GM18873 (cell line): ENCODE data around the gene CADM2.

Experiments
- ATAC-seq: cut with Tn5 transposase; IDR thresholded peaks from one replicate; pipeline ENCODE4 v1.9.1; 2021; ENCODE audit warnings: mild to moderate bottlenecking, moderate library complexity, moderate number of reproducible peaks; ENCODE audit not compliant: unreplicated experiment, low FRiP score

CADM2 gene

GRCh38 chr3:85298032-85298431 lies 339.2 kb downstream of the CADM2 start:
- no peak for ATAC-seq

- no peak for ATAC-seq
These were observed 344.4 kb downstream of the CADM2 start for GRCh38 chr3:85303156-85303555.

- no peak for ATAC-seq
These were observed 345.7 kb downstream of the CADM2 start for GRCh38 chr3:85304360-85304964.

GRCh38 chr3:85312331-85312730 lies 353.5 kb downstream of the CADM2 start:
- no peak for ATAC-seq

GRCh38 chr3:85313380-85313779 lies 354.6 kb downstream of the CADM2 start:
- no peak for ATAC-seq

GRCh38 chr3:85316252-85316651 lies 357.5 kb downstream of the CADM2 start:
- no peak for ATAC-seq

- no peak for ATAC-seq
These were observed 363.1 kb downstream of the CADM2 start for GRCh38 chr3:85321892-85322291.

- no peak for ATAC-seq
These were observed 371.3 kb downstream of the CADM2 start for GRCh38 chr3:85330071-85330470.

GRCh38 chr3:85337895-85338294 lies 379.1 kb downstream of the CADM2 start:
- ATAC-seq, result no peak

GRCh38 chr3:85342915-85343314 lies 384.1 kb downstream of the CADM2 start:
- no peak for ATAC-seq

GRCh38 chr3:85355572-85355971 lies 396.8 kb downstream of the CADM2 start:
- no peak for ATAC-seq

GRCh38 chr3:85360742-85361387 lies 402.1 kb downstream of the CADM2 start:
- no peak for ATAC-seq

GRCh38 chr3:85364296-85364909 lies 405.6 kb downstream of the CADM2 start:
- ATAC-seq, result no peak

- no peak for ATAC-seq
These were observed 411.6 kb downstream of the CADM2 start for GRCh38 chr3:85370341-85370740.

- ATAC-seq, result no peak
These were observed 417.3 kb downstream of the CADM2 start for GRCh38 chr3:85376131-85376530.

GRCh38 chr3:85377115-85377514 lies 418.3 kb downstream of the CADM2 start:
- ATAC-seq, result no peak

- no peak for ATAC-seq
These were observed 425.6 kb downstream of the CADM2 start for GRCh38 chr3:85384372-85384771.

- no peak for ATAC-seq
These were observed 429.2 kb downstream of the CADM2 start for GRCh38 chr3:85387913-85388505.

- no peak for ATAC-seq
These were observed 435.6 kb downstream of the CADM2 start for GRCh38 chr3:85394424-85394823.

- ATAC-seq, result no peak
These were observed 438.6 kb downstream of the CADM2 start for GRCh38 chr3:85397434-85397833.

GRCh38 chr3:85426121-85426520 lies 467.3 kb downstream of the CADM2 start:
- ATAC-seq, result no peak

- ATAC-seq, result no peak
These were observed 468.7 kb downstream of the CADM2 start for GRCh38 chr3:85427467-85427866.
